CD4-positive, alpha-beta memory T cell (primary cell): ENCODE measurements around the gene RNGTT. TPM values are rescaled to one million over a fixed set of nuclear protein-coding genes. Genes with fewer than 3 reads are reported as not detected.

ENCODE experiments used
- CTCF ChIA-PET: fragments of 350-600 bp; sonication (Branson Sonifier 250); formaldehyde crosslinking; loops from one replicate; lab custom pipeline; 2021; ENCODE audit warnings: inconsistent platforms; ENCODE audit not compliant: partially characterized antibody; lab: Charles Lee
- POLR2A ChIA-PET: fragments of 350-600 bp; sonication (Branson Sonifier 250); formaldehyde crosslinking; loops from one replicate; lab custom pipeline; 2021; ENCODE audit not compliant: partially characterized antibody; lab: Charles Lee
- DNase-seq, 5 donors: peaks; one replicate each; pipeline versions ENCODE4 v3.0.0 to v3.0.0-alpha.2; 2020 to 2022; ENCODE audit warnings: mixed read lengths in 1 of 5
- H3K27ac ChIP-seq: one replicate; pipeline ENCODE4 v1.7.0; 2013; ENCODE audit warnings: low read depth, low read length
- H3K27me3 ChIP-seq: 2 replicates; pipeline ENCODE4 v1.7.0; 2013; ENCODE audit warnings: mild to moderate bottlenecking, low read length, moderate library complexity; ENCODE audit not compliant: insufficient read depth
- H3K36me3 ChIP-seq: 2 replicates; pipeline ENCODE4 v1.7.0; 2013; ENCODE audit warnings: mild to moderate bottlenecking, low read length, moderate library complexity; ENCODE audit not compliant: insufficient read depth
- H3K4me1 ChIP-seq: 2 replicates; pipeline ENCODE4 v1.7.0; 2013; ENCODE audit warnings: mild to moderate bottlenecking, low read length, moderate library complexity; ENCODE audit not compliant: insufficient read depth
- H3K4me3 ChIP-seq, 2 donors: one replicate each; pipeline ENCODE4 v1.7.0; 2013; ENCODE audit warnings: low read length in 2 of 2, mild to moderate bottlenecking in 1 of 2
- H3K9me3 ChIP-seq, 2 donors: one replicate each; pipeline ENCODE4 v1.7.0; 2013; ENCODE audit warnings: low read length in 2 of 2, control low read depth in 1 of 2; ENCODE audit not compliant: control insufficient read depth in 1 of 2
- H3K27ac Mint-ChIP-seq, 7 donors: one replicate each; pipeline ENCODE4 v1.8.0; 2020 to 2021; ENCODE audit warnings: mixed read lengths in 7 of 7, mild to moderate bottlenecking in 6 of 7, inconsistent platforms in 3 of 7, moderate library complexity in 3 of 7
- H3K27me3 Mint-ChIP-seq, 2 donors: one replicate each; pipeline ENCODE4 v1.8.0; 2020 to 2021; ENCODE audit warnings: mixed read lengths in 2 of 2
- H3K36me3 Mint-ChIP-seq, 2 donors: one replicate each; pipeline ENCODE4 v1.8.0; 2020 to 2021; ENCODE audit warnings: mixed read lengths in 2 of 2, inconsistent platforms in 1 of 2, mild to moderate bottlenecking in 1 of 2
- H3K4me1 Mint-ChIP-seq, 4 donors: one replicate each; pipeline ENCODE4 v1.8.0; 2020 to 2021; ENCODE audit warnings: mixed read lengths in 4 of 4, mild to moderate bottlenecking in 1 of 4
- H3K4me3 Mint-ChIP-seq, 8 donors: one replicate each; pipeline ENCODE4 v1.8.0; 2020 to 2021; ENCODE audit warnings: mixed read lengths in 8 of 8, mild to moderate bottlenecking in 7 of 8, moderate library complexity in 6 of 8, inconsistent platforms in 3 of 8
- H3K9me3 Mint-ChIP-seq, 8 donors: one replicate each; pipeline ENCODE4 v1.8.0; 2020 to 2021; ENCODE audit warnings: mixed read lengths in 8 of 8, mild to moderate bottlenecking in 5 of 8, inconsistent platforms in 3 of 8, moderate library complexity in 1 of 8
- intact Hi-C: fragments of 100-400 bp; cut with micrococcal nuclease; formaldehyde crosslinking; loops from one replicate; pipeline ENCODE4 v1.15.1; 2023
- polyA plus RNA-seq, 2 donors: library from polyadenylated mRNA; unstranded; fragments of 300-500 nt; fragmentation: Illumina TruSeq; gene quantifications; one replicate each; pipeline ENCODE4 v1.2.3, GENCODE V29; 2021
- total RNA-seq, 2 experiments: library from RNA; stranded (reverse); gene quantifications; one replicate each; pipeline ENCODE4 v1.2.3, GENCODE V29; 2021

Gene RNGTT
- total and polyA plus RNA-seq, 4 experiments from 2014 or later, result 17.3 to 21.8 (median 19.1) TPM

DNA sequence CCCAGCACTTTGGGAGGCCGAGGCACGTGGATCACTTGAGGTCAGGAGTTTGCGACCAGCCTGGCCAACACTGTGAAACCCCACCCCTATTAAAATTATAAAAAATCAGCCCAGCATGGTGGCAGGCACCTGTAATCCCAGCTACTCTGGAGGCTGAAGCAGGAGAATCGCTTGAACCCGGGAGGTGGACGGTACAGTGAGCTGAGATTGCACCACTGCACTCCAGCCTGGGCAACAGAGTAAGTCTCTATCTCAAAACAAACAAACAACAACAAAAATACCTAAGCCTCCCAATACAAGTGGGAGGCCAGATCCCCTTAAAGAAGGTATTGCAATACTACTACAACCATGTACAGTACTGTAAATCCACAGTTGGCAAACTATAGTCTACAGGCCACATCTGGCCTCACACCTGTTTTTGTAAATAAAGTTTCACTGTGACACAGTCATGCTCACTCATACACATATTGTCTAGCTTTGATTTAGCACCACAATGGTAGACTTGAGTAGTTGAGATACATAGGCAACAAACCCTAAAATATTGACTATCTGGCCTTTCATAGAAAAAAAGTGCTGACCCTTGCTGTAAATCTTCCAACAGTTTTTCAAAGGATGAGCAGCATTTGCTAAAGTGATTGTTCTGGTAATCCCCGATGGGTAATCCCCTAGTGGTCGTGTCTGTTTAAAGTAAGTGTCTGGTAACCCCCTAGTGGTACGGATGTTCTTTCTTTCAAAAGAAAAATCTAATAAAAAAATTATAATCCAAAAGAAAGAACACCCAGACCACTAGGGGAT, 202.0 kb downstream of the RNGTT start:
- intact Hi-C loops, result no loop called here
- Histone ChIP-seq H3K27ac (no peak overlapping the region), H3K4me1 (no peaks in the 10 kb centered on the region), H3K9me3 (no peaks in the 10 kb centered on the region), H3K36me3 (no peaks in the 10 kb centered on the region), H3K4me3 (no peak overlapping the region), H3K27me3 (no peaks in the 10 kb centered on the region)
- peaks cover 10 to 13% of the 10 kb centered on the region in 2 donors for H3K36me3 Mint-ChIP-seq
- no peaks in the 10 kb centered on the region for H3K27me3 Mint-ChIP-seq
- H3K4me3 Mint-ChIP-seq, result no peak overlapping the region
- no peak overlapping the region for H3K27ac Mint-ChIP-seq
- H3K9me3 Mint-ChIP-seq, result peaks cover 0 to 5% (median 0%) of the 10 kb centered on the region in 8 donors
- CTCF ChIA-PET, result interaction anchor here (0.9 to 2.5 kb wide), 2 partner anchors 14 to 19 kb away, joined by 3 to 9 read pairs; no protein-coding TSS in a partner anchor
- DNase-seq, result peak in 1 of 5 donors; percentile 13
- H3K4me1 Mint-ChIP-seq, result peaks cover 2 to 10% (median 4%) of the 10 kb centered on the region in 4 donors
- POLR2A ChIA-PET, result no interaction called here

DNA sequence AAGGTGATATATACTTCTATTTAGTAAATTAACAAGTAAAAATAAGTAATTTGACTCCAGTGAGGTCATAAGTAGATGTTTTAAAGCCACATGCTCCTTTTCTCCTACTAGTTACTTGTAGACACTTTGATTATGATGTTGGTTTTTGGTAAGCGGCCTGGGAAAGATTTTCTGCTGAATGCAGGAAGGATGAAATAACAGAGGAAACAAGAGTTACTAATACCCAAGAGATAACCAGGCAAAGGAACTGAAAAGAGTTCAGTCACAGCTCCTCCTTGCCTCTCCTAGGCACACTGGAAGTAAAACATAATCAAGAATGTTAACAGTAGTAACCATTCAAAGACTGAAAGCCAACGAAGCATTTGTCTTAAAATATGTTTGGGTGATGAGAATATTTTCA, 203.3 kb downstream of the RNGTT start:
- DNase-seq, result no peak
- Histone ChIP-seq H3K27ac (no peak overlapping the region), H3K36me3 (no peaks in the 10 kb centered on the region), H3K27me3 (no peaks in the 10 kb centered on the region), H3K9me3 (no peaks in the 10 kb centered on the region), H3K4me3 (no peak overlapping the region), H3K4me1 (no peaks in the 10 kb centered on the region)
- H3K36me3 Mint-ChIP-seq, result peaks cover 14 to 25% of the 10 kb centered on the region in 2 donors
- peaks cover 0 to 5% (median 2%) of the 10 kb centered on the region in 8 donors for H3K9me3 Mint-ChIP-seq
- H3K27ac Mint-ChIP-seq, result no peak overlapping the region
- H3K27me3 Mint-ChIP-seq, result no peaks in the 10 kb centered on the region
- CTCF ChIA-PET, result interaction anchor here (2.5 kb wide), 1 partner anchor 21 kb away, joined by 9 read pairs; no protein-coding TSS in a partner anchor
- peaks cover 2 to 10% (median 7%) of the 10 kb centered on the region in 4 donors for H3K4me1 Mint-ChIP-seq
- intact Hi-C loops, result no loop called here
- POLR2A ChIA-PET, result no interaction called here
- no peak overlapping the region for H3K4me3 Mint-ChIP-seq

DNA sequence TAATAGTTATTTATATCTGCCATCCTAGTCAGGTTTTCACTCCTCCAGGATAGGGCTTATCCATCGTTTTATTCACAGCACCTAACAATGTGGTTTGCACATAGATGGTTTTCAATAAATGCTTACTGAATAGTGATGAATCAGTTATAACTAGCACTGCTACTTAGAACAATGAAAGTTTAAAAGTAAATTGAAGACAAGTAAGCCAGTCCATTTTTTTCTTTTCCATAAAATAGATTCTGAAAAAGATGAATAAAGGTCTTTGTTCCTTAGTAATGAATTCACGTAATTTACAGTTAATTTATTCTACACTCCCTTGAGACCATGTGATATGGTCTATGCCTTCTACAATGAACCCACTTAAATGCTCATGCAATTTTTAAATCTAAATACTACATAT, 212.5 kb downstream of the RNGTT start:
- peaks cover 0 to 9% (median 0%) of the 10 kb centered on the region in 4 donors for H3K4me1 Mint-ChIP-seq
- CTCF ChIA-PET, result interaction anchor here (1.3 kb wide), 1 partner anchor 30 kb away, joined by 3 read pairs; no protein-coding TSS in a partner anchor
- peaks cover 31 to 39% of the 10 kb centered on the region in 2 donors for H3K36me3 Mint-ChIP-seq
- H3K4me1 ChIP-seq, result no peaks in the 10 kb centered on the region
- H3K27ac Mint-ChIP-seq, result no peak overlapping the region
- intact Hi-C loops, result no loop called here
- no peak overlapping the region for H3K4me3 Mint-ChIP-seq
- H3K36me3 ChIP-seq, result no peaks in the 10 kb centered on the region
- no peaks in the 10 kb centered on the region for H3K9me3 ChIP-seq
- no peak overlapping the region for H3K27ac ChIP-seq
- POLR2A ChIA-PET, result no interaction called here
- no peaks in the 10 kb centered on the region for H3K27me3 ChIP-seq
- H3K4me3 ChIP-seq, result no peak overlapping the region
- DNase-seq, result no peak
- peaks cover 0 to 8% (median 4%) of the 10 kb centered on the region in 8 donors for H3K9me3 Mint-ChIP-seq
- no peaks in the 10 kb centered on the region for H3K27me3 Mint-ChIP-seq

DNA sequence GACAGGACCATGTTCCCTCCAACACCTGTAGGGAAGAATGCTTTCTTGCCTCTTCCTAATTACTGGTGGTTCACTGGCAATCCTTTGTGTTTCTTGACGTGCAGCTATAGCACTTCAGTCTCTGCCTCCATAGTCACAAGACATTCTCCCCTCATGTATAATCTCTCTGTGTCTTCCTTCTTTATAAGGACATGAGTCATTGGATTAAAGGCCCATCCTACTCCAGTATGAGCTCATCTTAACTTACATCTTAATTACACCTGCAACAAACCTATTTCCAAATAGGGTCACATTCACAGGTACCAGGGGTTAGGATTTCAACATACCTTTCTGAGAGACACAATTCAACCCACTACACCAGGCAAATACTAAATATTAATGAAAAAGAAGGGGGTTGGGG, 213.6 kb downstream of the RNGTT start:
- CTCF ChIA-PET, result no interaction called here
- H3K9me3 Mint-ChIP-seq, result peaks cover 0 to 3% (median under 1%) of the 10 kb centered on the region in 8 donors
- no peaks in the 10 kb centered on the region for H3K27me3 Mint-ChIP-seq
- intact Hi-C loops, result no loop called here
- H3K27ac Mint-ChIP-seq, result no peak overlapping the region
- Histone ChIP-seq H3K27me3 (no peaks in the 10 kb centered on the region), H3K36me3 (no peaks in the 10 kb centered on the region), H3K9me3 (no peaks in the 10 kb centered on the region), H3K4me1 (no peaks in the 10 kb centered on the region), H3K27ac (no peak overlapping the region), H3K4me3 (no peak overlapping the region)
- POLR2A ChIA-PET, result no interaction called here
- no peak overlapping the region for H3K4me3 Mint-ChIP-seq
- DNase-seq, result no peak
- peaks cover 29 to 38% of the 10 kb centered on the region in 2 donors for H3K36me3 Mint-ChIP-seq
- peaks cover 0 to 2% (median under 1%) of the 10 kb centered on the region in 4 donors for H3K4me1 Mint-ChIP-seq

DNA sequence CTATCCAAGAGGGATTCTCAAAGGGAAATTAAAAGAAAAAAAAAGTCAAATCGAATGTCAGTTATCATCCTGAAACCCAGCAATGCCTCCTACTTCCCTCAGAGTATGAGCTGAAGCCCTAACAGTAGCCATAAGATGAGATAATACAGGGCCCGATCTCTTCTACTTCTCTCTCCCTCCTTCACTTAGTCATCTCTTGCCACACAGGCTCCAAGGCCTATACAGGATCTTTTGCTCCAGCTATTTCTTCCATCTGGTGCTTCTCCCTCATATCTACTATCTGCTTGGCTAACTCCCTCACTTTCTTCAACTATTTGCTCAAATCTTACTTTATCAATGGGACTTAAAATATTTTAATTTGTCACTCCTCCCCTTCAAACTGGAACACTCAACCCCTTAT, 215.3 kb downstream of the RNGTT start:
- Mint-ChIP-seq H3K4me3 (no peak overlapping the region), H3K27me3 (no peaks in the 10 kb centered on the region), H3K36me3 (peaks cover 19 to 28% of the 10 kb centered on the region in 2 donors), H3K4me1 (peaks cover 0 to 4% (median 0%) of the 10 kb centered on the region in 4 donors), H3K9me3 (no peaks in the 10 kb centered on the region), H3K27ac (no peak overlapping the region)
- no peak overlapping the region for H3K27ac ChIP-seq
- DNase-seq, result no peak
- ChIA-PET CTCF (interaction anchor here (1.4 kb wide), 1 partner anchor 14 kb away, joined by 3 read pairs; no protein-coding TSS in a partner anchor), POLR2A (no interaction called here)
- H3K4me3 ChIP-seq, result no peak overlapping the region
- intact Hi-C loops, result no loop called here
- H3K27me3 ChIP-seq, result no peaks in the 10 kb centered on the region
- no peaks in the 10 kb centered on the region for H3K9me3 ChIP-seq
- H3K36me3 ChIP-seq, result no peaks in the 10 kb centered on the region
- H3K4me1 ChIP-seq, result no peaks in the 10 kb centered on the region

DNA sequence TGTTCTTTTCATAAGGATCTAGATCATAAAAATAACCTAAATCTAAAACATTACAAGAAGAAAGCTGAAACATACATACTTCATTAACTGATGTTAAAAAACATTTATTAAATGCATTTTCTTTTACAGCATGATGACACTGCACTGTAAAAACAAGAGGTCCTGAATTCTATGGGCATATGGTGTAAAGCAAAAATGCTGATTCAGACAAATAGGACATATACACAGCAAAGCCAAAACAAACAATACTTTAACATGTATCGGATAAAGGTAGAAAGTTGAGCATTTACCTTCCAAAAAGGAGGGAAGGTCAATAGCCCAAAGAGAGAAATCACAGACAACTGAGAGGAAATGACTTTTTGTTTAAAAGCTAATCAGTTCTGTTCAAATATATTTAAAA, 221.5 kb downstream of the RNGTT start:
- Mint-ChIP-seq H3K4me1 (peaks cover 0 to 6% (median 2%) of the 10 kb centered on the region in 4 donors), H3K27me3 (no peaks in the 10 kb centered on the region), H3K27ac (no peak overlapping the region), H3K36me3 (peaks cover 33 to 59% of the 10 kb centered on the region in 2 donors), H3K4me3 (no peak overlapping the region), H3K9me3 (peaks cover 0 to 4% (median under 1%) of the 10 kb centered on the region in 8 donors)
- ChIA-PET CTCF (no interaction called here), POLR2A (no interaction called here)
- no peak for DNase-seq
- no peaks in the 10 kb centered on the region for H3K27me3 ChIP-seq
- intact Hi-C loops, result no loop called here
- H3K4me1 ChIP-seq, result no peaks in the 10 kb centered on the region
- no peaks in the 10 kb centered on the region for H3K9me3 ChIP-seq
- no peaks in the 10 kb centered on the region for H3K36me3 ChIP-seq
- no peak overlapping the region for H3K27ac ChIP-seq
- no peak overlapping the region for H3K4me3 ChIP-seq

DNA sequence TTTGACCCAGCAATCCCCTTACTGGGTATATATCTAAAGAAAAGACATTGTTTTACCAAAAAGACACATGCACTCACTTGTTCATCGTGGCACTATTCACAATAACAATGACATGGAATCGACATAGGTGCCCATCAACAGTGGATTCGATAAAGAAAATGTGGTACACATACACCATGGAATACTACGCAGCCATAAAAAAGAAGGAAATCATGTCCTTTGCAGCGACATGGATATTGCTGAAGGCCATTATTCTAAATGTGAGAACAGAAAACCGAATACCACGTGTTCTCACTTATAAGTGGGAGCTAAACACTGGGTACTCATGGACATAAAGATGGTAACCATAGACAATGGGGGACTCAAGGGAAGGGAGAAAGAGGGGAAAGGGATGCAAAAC, 222.3 kb downstream of the RNGTT start:
- POLR2A ChIA-PET, result no interaction called here
- Mint-ChIP-seq H3K4me3 (no peak overlapping the region), H3K36me3 (peaks cover 35 to 58% of the 10 kb centered on the region in 2 donors), H3K27ac (peak overlapping the region in 1 of 7 donors; percentile 23), H3K27me3 (no peaks in the 10 kb centered on the region), H3K9me3 (peaks cover 0 to 4% (median under 1%) of the 10 kb centered on the region in 8 donors), H3K4me1 (peaks cover 0 to 8% (median 7%) of the 10 kb centered on the region in 4 donors)
- Histone ChIP-seq H3K27me3 (no peaks in the 10 kb centered on the region), H3K4me1 (no peaks in the 10 kb centered on the region), H3K4me3 (no peak overlapping the region), H3K9me3 (no peaks in the 10 kb centered on the region), H3K27ac (no peak overlapping the region), H3K36me3 (no peaks in the 10 kb centered on the region)
- CTCF ChIA-PET, result no interaction called here
- intact Hi-C loops, result no loop called here
- no peak for DNase-seq
